ENCODE results near the gene TRAF6.

The TRAF6 gene

DNA sequence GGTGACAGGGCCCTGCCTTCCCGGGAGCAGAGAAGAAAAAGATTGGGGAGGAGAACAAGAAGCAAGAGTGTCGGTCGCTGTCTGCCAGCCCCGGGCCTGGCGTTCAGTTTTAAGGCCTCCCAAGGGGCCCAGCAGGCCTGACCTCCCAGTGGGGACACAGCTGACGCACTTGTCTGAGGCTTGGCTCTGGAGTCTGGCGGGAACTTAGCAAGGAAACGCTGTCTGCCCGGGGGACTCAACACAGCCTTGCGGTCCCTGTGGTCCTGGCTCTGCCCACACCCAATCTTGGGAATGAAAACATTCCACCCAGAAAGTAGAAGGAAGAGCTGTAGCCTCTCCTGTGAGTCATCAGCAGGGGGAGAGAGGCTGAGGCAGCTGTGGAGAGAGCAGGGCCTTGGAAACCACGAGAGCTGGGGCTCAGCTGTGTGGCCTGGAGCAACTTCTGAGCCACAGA lies 54.4 kb downstream of the TRAF6 start:
- peak; percentile 90 for DNase-seq (ENCODE audit: low read depth)
- TF ChIP-seq MYC (IDR thresholded peaks at IDR 0.05; ENCODE audit: low read depth, low read length) (no peak), POLR2A (IDR thresholded peaks at IDR 0.05; ENCODE audit: extremely low read depth, insufficient read length) (no peak)
- TF ChIP-seq, protein P1, sequence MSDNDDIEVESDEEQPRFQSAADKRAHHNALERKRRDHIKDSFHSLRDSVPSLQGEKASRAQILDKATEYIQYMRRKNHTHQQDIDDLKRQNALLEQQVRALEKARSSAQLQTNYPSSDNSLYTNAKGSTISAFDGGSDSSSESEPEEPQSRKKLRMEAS (IDR thresholded peaks at IDR 0.05; ENCODE audit: low read depth, low read length), result 0 out of 2 replicates have a peak, but pooled peaks have one; percentile 18
- TF ChIP-seq, protein P2, sequence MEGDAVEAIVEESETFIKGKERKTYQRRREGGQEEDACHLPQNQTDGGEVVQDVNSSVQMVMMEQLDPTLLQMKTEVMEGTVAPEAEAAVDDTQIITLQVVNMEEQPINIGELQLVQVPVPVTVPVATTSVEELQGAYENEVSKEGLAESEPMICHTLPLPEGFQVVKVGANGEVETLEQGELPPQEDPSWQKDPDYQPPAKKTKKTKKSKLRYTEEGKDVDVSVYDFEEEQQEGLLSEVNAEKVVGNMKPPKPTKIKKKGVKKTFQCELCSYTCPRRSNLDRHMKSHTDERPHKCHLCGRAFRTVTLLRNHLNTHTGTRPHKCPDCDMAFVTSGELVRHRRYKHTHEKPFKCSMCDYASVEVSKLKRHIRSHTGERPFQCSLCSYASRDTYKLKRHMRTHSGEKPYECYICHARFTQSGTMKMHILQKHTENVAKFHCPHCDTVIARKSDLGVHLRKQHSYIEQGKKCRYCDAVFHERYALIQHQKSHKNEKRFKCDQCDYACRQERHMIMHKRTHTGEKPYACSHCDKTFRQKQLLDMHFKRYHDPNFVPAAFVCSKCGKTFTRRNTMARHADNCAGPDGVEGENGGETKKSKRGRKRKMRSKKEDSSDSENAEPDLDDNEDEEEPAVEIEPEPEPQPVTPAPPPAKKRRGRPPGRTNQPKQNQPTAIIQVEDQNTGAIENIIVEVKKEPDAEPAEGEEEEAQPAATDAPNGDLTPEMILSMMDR (IDR thresholded peaks at IDR 0.05; ENCODE audit: low read depth, low read length), result no peak
- H3K4me3 ChIP-seq (ENCODE audit: low read depth, low read length), result no peak overlapping the region

DNA sequence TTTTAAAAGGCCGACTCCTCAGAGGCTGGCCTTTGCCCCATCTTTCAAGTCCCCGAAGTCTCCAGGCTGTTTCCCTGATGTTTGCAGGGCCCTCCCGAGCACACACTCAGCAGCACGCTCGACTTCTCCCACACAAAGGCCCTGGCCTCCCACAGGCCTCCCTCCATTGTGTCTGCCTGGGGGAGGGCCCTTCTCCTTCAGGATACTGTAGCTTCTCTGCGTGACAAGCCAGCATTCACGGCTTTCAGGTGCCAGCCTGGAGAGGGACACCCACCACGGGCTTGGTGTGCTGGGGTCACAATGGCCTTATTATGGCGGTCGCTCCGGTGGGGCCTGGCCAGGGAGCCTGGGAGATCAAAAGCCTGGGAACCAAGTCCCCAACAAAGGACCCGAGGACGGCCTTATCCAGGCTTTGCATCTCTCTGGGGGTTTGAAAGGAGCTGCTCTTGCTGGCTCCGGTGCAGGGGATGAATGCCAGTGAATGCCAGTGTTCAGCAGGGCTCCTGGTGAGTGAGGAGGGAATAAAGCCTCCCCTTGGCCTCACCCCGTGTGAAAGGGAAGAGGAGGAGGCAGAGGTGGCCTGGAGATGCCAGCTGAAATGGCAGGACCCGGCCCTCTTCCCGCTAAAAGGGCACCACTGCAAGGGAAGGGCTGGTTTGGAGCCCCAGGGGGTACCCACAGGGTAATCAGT lies 55.0 kb downstream of the TRAF6 start:
- TF ChIP-seq, protein P2 (IDR thresholded peaks at IDR 0.05; ENCODE audit: low read depth, low read length), result no peak
- TF ChIP-seq MYC (IDR thresholded peaks at IDR 0.05; ENCODE audit: low read depth, low read length) (no peak), POLR2A (IDR thresholded peaks at IDR 0.05; ENCODE audit: extremely low read depth, insufficient read length) (no peak)
- TF ChIP-seq, protein P1 (IDR thresholded peaks at IDR 0.05; ENCODE audit: low read depth, low read length), result no peak
- no peak overlapping the region for H3K4me3 ChIP-seq (ENCODE audit: low read depth, low read length)
- peak; percentile 44 for DNase-seq (ENCODE audit: low read depth)

DNA sequence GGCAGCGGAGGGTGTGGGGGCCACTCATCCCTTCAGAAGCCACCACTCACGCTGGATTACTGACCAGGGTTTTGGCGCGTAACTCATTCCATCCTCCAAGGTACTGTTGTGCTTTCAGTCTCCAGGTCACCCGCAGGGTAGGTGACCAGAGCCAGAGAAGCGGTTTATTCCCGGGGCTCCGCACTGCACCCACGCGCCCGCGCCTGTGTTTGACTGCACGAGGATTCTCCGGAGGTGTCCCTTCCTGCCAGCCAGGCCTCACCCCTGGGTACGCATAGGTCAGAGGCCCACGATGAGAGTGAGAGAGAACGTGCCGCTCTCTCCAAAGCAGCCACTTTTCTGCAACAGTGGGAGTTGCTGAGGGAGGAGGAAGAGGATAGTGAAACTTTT lies 55.5 kb downstream of the TRAF6 start:
- no peak for DNase-seq (ENCODE audit: low read depth)
- H3K4me3 ChIP-seq (ENCODE audit: low read depth, low read length), result no peak overlapping the region
- TF ChIP-seq, protein P1 (IDR thresholded peaks at IDR 0.05; ENCODE audit: low read depth, low read length), result no peak

DNA sequence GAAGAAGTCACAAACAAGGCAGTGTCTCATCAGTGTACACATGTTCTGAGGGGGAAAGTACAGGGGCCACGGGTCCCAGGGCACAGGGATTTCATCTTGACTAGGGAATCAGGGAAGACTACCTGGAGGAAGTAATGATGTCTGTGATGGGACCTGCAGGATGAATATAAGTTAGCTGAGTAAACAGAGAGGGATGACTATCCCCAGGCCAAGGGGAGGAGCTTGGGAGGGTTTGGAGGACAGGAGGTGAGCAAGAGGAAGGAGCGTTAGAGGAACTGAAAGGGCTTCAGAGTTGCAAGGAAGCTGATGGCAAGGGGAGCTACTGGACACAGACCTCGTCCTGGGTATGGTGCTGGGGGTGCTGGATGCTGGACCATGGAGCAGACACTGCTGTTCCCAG lies 56.4 kb downstream of the TRAF6 start:
- TF ChIP-seq, protein P1 (IDR thresholded peaks at IDR 0.05; ENCODE audit: low read depth, low read length), result no peak
- TF ChIP-seq, protein P2 (IDR thresholded peaks at IDR 0.05; ENCODE audit: low read depth, low read length), result no peak
- TF ChIP-seq POLR2A (IDR thresholded peaks at IDR 0.05; ENCODE audit: extremely low read depth, insufficient read length), result no peak
- no peak for TF ChIP-seq MYC (IDR thresholded peaks at IDR 0.05; ENCODE audit: low read depth, low read length)
- no peak overlapping the region for H3K4me3 ChIP-seq (ENCODE audit: low read depth, low read length)
- peak; percentile 72 for DNase-seq (ENCODE audit: low read depth)

DNA sequence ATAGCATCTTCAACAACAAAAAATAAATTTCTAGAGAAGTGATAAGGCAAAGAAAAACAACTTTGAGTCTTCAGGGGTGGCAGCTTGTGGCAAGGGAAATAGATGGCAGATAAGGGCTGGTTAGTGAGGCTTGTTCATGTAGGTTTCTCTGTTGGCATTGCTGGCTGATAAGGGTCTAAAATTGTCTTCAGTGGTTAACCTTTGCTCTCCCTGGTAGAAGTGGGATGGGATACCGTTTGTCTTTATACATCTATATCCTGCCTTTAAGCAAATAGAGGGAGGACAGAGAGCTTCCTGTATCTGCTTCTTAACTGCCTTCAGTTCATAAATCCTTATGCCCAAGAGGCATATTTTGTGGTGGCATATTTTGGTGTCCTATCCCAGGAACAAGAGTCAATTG lies 57.1 kb downstream of the TRAF6 start:
- TF ChIP-seq POLR2A (IDR thresholded peaks at IDR 0.05; ENCODE audit: extremely low read depth, insufficient read length) (no peak), MYC (IDR thresholded peaks at IDR 0.05; ENCODE audit: low read depth, low read length) (no peak)
- H3K4me3 ChIP-seq (ENCODE audit: low read depth, low read length), result no peak overlapping the region
- DNase-seq (ENCODE audit: low read depth), result peak; percentile 84

DNA sequence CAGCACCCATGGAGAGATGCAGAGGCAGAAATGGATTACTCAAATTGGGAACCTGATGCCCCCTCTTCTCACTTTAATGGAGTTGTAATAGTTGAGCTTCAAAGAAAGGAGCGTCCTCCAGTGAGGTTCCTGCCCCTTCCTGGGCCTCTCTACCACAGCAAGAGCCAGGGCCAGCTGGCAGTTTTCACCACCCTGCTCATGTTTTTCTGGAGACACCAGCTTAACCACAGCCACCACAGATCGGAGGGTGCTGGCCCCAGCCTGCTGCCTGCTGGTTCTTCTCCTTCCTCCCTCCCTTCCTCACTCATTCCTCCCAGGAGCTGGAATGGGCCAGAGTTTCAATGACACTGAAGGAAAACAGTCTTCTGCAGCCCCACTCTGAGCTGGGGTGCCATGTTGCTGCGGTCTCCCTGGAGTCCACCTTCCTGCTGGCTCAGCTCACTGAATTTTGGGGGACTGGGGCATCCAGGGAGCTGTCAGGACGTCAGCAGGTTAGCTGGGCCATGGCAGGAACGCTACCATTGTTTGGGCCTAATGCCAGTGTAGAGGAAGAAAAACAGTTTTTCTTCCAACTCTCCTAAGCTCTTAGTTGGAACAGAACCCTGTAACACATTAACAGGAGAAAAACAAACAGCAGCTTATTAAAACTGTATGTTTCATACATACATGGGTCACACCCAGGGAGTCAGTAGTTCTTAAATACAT lies 57.7 kb downstream of the TRAF6 start:
- H3K4me3 ChIP-seq (ENCODE audit: low read depth, low read length), result no peak overlapping the region
- DNase-seq (ENCODE audit: low read depth), result peak; percentile 90
- TF ChIP-seq, protein P2 (IDR thresholded peaks at IDR 0.05; ENCODE audit: low read depth, low read length), result no peak
- TF ChIP-seq POLR2A (IDR thresholded peaks at IDR 0.05; ENCODE audit: extremely low read depth, insufficient read length) (no peak), MYC (IDR thresholded peaks at IDR 0.05; ENCODE audit: low read depth, low read length) (no peak)
- TF ChIP-seq, protein P1 (IDR thresholded peaks at IDR 0.05; ENCODE audit: low read depth, low read length), result no peak

Data from NB4 (cell line).